Adipocyte (in vitro differentiated cells): Measurements from ENCODE around the gene PACSIN1.

Experiments used
- DNase-seq: peaks from one replicate; pipeline ENCODE4 v3.0.0-alpha.2; 2015; ENCODE audit warnings: low read depth
- H3K27me3 ChIP-seq: replicated peaks from 2 replicates; pipeline ENCODE4 v1.7.0; 2013; ENCODE audit warnings: mild to moderate bottlenecking, low read length, moderate library complexity; ENCODE audit not compliant: control insufficient read depth, insufficient read depth
- H3K36me3 ChIP-seq: 2 replicates; pipeline ENCODE4 v1.7.0; 2013; ENCODE audit warnings: low read length, mild to moderate bottlenecking, moderate library complexity; ENCODE audit not compliant: control insufficient read depth, insufficient read depth, severe bottlenecking
- H3K4me1 ChIP-seq: 2 replicates; pipeline ENCODE4 v1.7.0; 2013; ENCODE audit warnings: mild to moderate bottlenecking, low read length, moderate library complexity; ENCODE audit not compliant: control insufficient read depth, insufficient read depth
- H3K4me3 ChIP-seq: 2 replicates; pipeline ENCODE4 v1.7.0; 2013; ENCODE audit warnings: mild to moderate bottlenecking, low read length, moderate library complexity
- H3K9ac ChIP-seq: 2 replicates; pipeline ENCODE4 v1.7.0; 2013; ENCODE audit warnings: mild to moderate bottlenecking, low read length, moderate library complexity
- H3K9me3 ChIP-seq: 2 replicates; pipeline ENCODE4 v1.7.0; 2013; ENCODE audit warnings: mild to moderate bottlenecking, low read length, moderate library complexity; ENCODE audit not compliant: control insufficient read depth

Gene PACSIN1

DNA sequence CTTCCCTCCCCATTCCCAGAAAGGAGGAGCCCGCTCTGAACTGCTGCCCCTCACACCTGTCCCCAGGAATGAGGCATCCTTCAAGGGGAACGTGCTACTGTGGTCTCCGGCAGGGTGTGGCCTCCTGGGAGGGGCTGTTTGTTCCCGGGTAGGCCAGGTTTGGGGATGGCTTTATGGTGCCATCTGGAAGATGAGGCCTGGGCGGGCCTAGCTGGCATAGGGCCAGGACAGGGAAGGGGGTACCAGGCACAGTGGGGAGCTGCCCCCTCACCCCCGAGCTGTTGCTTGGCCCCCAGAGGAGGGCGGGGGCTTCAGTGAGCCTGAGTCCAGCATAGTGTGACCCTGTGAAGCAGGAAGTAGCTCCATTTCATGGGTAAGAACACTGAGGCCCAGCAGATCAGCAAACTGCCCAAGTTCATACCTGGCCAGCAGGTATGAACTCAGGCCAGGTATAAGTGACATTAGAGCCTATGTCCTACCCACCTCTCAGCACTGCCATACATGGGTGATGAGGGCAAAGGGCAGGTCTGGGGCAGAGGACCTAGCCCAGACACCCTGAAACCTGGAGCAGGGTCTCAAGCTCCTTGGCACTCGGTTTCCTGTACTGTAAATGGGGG lies 107.8 kb downstream of the PACSIN1 start:
- Histone ChIP-seq H3K4me1 (no peaks in the 10 kb centered on the region), H3K9me3 (no peaks in the 10 kb centered on the region), H3K36me3 (no peaks in the 10 kb centered on the region), H3K4me3 (no peak overlapping the region), H3K27me3 (peaks cover 9% of the 10 kb centered on the region), H3K9ac (no peak overlapping the region)
- DNase-seq = no peak

DNA sequence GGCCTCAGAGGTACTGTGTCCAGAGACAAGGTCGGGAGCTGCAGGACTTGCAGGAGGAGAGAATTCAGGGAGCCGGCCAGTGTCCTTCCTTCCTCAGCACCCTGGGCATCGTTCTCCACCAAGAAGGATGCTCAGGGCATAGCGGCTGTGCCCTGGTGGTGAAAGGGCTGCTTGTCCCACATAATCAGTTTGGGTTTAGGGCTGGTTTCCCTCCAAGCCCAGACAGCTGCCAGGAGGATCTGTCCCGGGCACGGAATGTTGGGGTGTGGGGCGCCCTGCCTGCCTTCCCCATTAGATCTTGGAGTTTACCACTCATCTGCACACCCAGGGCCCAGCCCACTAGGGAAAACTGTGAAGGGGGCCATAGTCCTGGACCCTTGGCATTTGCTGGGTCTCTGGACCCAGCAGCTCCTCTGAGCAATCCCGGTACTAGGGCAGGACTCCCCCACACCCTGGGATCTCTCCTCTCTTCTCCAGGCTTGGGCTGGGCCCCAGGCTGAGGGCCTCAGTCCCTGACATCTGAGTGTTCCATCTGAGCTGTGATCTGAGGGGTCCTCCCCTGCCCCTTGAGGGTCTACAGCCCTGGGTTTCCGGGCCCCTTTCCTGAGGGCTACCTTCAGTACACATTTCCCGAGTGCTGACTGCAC lies 108.9 kb downstream of the PACSIN1 start:
- Histone ChIP-seq H3K9me3 (no peaks in the 10 kb centered on the region), H3K36me3 (no peaks in the 10 kb centered on the region), H3K27me3 (peaks cover 9% of the 10 kb centered on the region), H3K4me1 (no peaks in the 10 kb centered on the region), H3K9ac (no peak overlapping the region), H3K4me3 (no peak overlapping the region)
- DNase-seq = no peak

DNA sequence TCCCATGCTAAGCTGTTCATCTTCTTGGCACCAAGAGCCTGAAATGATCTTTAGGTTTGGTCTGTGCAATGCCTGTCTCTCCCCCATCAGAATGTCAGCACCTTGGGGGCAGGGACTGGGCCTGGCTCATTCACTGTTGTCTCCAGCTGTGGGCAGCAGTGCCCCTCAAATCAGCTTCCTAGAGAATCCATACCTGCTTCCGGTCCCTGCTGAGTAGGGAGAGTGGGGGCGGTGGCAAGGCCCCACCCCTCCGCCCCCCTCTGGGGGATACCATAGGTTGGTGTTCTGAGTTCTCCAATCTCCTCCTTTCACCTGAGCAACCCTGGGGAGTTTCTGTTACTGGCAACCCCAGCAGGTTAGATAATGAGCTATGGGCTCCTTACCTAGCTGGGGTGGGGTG lies 109.5 kb downstream of the PACSIN1 start:
- H3K9ac ChIP-seq = no peak overlapping the region
- H3K9me3 ChIP-seq = no peaks in the 10 kb centered on the region
- no peak overlapping the region for H3K4me3 ChIP-seq
- no peaks in the 10 kb centered on the region for H3K4me1 ChIP-seq
- DNase-seq = no peak
- H3K36me3 ChIP-seq = no peaks in the 10 kb centered on the region
- H3K27me3 ChIP-seq = peaks cover 9% of the 10 kb centered on the region

GRCh38 chr6:34576286-34576955 lies 110.5 kb downstream of the PACSIN1 start:
- peaks cover 4% of the 10 kb centered on the region for H3K27me3 ChIP-seq
- no peak for DNase-seq
- no peak overlapping the region for H3K4me3 ChIP-seq
- H3K9me3 ChIP-seq = no peaks in the 10 kb centered on the region
- H3K36me3 ChIP-seq = no peaks in the 10 kb centered on the region
- H3K4me1 ChIP-seq = no peaks in the 10 kb centered on the region
- no peak overlapping the region for H3K9ac ChIP-seq

GRCh38 chr6:34578445-34579262 lies 112.8 kb downstream of the PACSIN1 start:
- Histone ChIP-seq H3K4me3 (no peak overlapping the region), H3K36me3 (peaks cover 5% of the 10 kb centered on the region), H3K4me1 (no peaks in the 10 kb centered on the region), H3K9ac (no peak overlapping the region), H3K9me3 (no peaks in the 10 kb centered on the region), H3K27me3 (no peaks in the 10 kb centered on the region)
- no peak for DNase-seq

DNA sequence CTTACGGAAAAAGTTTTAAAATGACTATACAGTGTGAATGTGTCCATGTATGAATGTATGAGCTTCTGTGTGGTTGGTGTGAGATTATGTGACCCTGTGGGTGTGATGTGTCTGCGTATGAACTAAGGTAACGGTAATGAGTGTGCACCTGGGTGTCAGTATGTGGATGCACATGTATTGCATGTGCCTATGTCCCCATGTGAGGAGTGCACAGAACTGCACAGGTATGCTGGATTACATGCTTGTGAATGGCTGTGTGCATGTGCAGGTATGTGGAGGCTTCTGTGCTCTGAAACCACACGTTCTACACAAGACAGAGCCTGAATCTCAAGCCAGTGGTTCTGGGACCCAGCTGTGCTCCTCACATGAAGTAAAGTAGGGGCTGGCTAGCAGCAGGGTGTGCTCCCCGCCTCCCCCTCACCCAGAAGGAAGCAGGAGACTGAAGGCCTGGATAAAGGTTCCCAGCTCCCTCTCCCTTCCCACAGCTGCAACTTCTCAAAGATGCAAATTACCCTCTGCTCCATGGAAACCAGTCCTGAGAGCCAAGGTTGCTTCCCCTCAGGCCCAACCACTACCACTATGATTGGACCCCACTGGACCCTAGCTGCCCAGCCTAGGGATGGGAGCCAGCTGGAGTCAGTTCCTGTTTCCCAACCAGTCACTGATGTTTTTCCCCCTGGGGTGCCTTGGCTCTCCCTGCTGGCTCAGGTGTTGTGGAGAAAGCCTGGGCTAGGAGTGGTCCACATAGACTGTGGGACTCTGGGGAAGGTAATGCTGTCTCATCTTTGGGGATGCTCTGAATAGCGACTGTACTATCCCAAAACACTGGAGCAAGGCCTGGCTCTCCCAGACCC lies 115.1 kb downstream of the PACSIN1 start:
- Histone ChIP-seq H3K4me3 (no peak overlapping the region), H3K36me3 (peaks cover 5% of the 10 kb centered on the region), H3K9ac (no peak overlapping the region), H3K27me3 (no peaks in the 10 kb centered on the region), H3K4me1 (peaks cover 13% of the 10 kb centered on the region), H3K9me3 (no peaks in the 10 kb centered on the region)
- peak; percentile 5 for DNase-seq

DNA sequence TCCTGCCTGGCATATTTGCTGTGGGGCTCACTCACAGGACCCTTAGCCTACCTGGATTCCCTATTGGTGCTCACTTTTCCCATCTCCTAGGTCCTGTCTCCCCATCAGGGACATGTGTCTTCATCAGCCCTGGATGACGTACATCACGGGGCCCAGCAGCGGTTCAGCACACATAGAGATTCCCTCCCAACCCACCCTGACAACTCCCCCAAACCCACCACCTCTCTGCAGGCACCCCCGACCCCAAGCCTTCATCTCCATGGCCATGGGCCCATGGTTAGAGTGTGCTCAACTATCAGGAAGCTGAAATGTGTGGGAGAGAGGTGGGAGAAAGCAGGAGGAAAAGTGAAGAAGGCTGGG lies 115.7 kb downstream of the PACSIN1 start:
- Histone ChIP-seq H3K9ac (no peak overlapping the region), H3K4me1 (peaks cover 19% of the 10 kb centered on the region), H3K4me3 (no peak overlapping the region), H3K36me3 (peaks cover 5% of the 10 kb centered on the region), H3K27me3 (no peaks in the 10 kb centered on the region), H3K9me3 (no peaks in the 10 kb centered on the region)
- no peak for DNase-seq

DNA sequence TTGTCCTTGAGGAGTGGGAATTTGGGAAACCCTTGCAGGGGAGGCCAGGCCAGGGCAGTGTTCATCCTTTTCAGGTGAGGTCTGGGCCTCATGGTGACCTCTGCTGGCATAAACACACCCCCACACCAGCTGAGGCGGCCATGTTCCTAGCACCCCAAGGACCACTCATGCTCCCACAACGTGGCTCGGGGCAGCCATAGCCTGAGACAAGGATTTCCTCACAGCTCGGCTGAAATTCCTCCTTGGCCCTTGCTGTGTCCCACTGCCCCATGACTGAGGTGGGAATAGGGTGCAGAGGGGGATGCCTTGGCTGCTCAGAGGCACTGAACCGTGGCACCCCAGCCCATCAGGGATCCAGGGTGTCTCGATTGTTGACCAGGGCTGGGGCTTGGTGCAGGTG lies 117.6 kb downstream of the PACSIN1 start:
- no peak overlapping the region for H3K9ac ChIP-seq
- peaks cover 24% of the 10 kb centered on the region for H3K36me3 ChIP-seq
- no peaks in the 10 kb centered on the region for H3K9me3 ChIP-seq
- DNase-seq = no peak
- H3K27me3 ChIP-seq = no peaks in the 10 kb centered on the region
- H3K4me3 ChIP-seq = no peak overlapping the region
- peaks cover 22% of the 10 kb centered on the region for H3K4me1 ChIP-seq

DNA sequence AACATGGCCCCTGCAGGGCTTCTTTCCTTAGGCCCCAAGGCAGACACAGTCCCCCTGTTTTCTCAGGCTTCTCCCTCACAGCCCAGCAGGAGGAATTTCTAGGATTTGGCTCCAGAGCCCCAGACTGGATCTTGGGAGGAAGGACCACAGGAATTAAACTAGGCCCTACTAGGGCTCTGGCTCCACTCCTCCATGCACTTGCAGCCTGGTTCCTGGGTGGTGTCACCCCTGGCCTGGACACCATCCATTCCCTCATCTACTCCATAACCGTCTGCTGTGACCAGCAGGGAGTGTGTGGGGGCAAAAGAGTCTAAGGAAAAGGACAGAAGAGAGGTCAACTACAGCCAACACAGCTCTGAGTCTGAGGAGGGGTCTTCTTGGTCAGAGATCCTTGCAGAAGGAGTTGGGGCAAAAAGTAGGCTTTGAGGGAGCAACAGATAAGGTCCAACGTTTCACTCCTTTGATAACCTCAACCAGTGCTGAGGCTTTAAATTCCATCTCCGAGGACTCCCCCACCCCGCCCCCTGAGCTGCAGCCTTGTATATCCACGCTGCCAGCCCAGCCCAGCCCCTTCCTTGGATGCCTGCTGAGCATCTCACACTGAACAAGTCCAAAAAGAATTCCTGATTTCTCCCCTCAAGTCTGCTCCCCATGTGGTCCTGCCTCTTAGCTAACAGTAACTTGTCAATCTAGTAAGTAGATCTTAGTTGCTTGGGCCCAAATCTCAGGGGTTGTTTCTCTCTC lies 118.2 kb downstream of the PACSIN1 start:
- H3K9ac ChIP-seq = no peak overlapping the region
- no peak for DNase-seq
- no peaks in the 10 kb centered on the region for H3K9me3 ChIP-seq
- H3K27me3 ChIP-seq = no peaks in the 10 kb centered on the region
- no peak overlapping the region for H3K4me3 ChIP-seq
- peaks cover 26% of the 10 kb centered on the region for H3K36me3 ChIP-seq
- peaks cover 22% of the 10 kb centered on the region for H3K4me1 ChIP-seq

DNA sequence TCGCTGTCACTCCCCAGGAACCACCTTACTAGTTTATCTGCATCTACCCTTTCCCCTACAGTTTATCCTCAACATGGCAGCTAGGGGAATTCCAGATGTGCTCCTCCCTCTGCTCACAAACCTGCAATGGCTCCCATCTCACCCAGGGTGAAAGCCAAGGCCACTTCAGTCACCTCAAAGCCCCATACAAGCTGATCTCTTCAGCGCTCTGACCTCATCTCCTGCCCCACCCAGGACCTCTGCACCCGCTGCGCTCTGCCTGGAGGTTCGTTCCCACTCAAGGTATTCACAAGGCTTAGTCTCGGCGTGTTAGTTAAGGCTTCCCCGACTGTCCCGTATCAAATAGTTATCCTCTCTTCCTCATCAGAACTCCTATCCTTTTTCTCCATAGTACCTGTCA lies 118.8 kb downstream of the PACSIN1 start:
- Histone ChIP-seq H3K4me3 (no peak overlapping the region), H3K27me3 (no peaks in the 10 kb centered on the region), H3K36me3 (peaks cover 32% of the 10 kb centered on the region), H3K9me3 (no peaks in the 10 kb centered on the region), H3K4me1 (peaks cover 22% of the 10 kb centered on the region), H3K9ac (no peak overlapping the region)
- DNase-seq = no peak
